VCaP (cell line): ENCODE measurements around the gene BLCAP.

Source experiments
- H3K27ac ChIP-seq: fragments of 450-650 bp; 2 replicates; pipeline ENCODE4 v1.5.1; 2017
- TF ChIP-seq, protein P1 (sequence below): fragments of 450-650 bp; conservative IDR thresholded peaks from 2 replicates; pipeline ENCODE4 v1.5.1; 2017; ENCODE audit warnings: mild to moderate bottlenecking, moderate library complexity

BLCAP gene

DNA sequence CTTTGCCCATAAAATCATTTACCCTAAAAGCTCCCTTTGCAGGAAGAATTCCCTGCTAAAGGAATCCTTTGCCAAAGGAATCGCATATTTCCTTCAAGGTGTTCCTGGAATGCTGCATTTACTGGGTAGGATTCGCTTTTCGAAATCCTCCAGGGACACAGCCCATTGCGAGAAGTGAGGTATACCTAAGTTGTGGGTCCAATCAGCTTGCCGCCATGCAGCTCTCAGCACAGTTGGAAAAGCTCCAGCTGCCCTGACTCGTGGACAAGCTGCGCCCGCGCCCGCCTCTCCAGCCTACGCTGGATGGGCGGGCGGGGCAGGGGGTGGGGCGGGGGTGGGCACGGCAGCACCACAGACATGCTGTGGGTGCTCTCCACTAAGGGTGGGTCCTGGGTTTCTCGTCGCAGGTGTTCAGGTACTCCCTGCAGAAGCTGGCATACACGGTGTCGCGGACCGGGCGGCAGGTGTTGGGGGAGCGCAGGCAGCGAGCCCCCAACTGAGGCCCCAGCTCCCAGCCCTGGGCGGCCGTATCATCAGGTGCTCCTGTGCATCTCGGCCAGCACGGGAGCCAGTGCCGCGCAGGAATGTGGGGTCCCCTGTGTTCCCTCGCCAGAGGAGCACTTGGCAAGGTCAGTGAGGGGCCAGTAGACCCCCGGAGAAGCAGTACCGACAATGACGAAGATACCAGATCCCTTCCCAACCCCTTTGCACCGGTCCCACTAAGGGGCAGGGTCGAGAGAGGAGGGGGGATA lies 5.2 kb downstream of the BLCAP start:
- TF ChIP-seq, protein P1, sequence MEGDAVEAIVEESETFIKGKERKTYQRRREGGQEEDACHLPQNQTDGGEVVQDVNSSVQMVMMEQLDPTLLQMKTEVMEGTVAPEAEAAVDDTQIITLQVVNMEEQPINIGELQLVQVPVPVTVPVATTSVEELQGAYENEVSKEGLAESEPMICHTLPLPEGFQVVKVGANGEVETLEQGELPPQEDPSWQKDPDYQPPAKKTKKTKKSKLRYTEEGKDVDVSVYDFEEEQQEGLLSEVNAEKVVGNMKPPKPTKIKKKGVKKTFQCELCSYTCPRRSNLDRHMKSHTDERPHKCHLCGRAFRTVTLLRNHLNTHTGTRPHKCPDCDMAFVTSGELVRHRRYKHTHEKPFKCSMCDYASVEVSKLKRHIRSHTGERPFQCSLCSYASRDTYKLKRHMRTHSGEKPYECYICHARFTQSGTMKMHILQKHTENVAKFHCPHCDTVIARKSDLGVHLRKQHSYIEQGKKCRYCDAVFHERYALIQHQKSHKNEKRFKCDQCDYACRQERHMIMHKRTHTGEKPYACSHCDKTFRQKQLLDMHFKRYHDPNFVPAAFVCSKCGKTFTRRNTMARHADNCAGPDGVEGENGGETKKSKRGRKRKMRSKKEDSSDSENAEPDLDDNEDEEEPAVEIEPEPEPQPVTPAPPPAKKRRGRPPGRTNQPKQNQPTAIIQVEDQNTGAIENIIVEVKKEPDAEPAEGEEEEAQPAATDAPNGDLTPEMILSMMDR: no peak
- peak overlapping the region; percentile 99; the same call in 1 of the 2 replicates for H3K27ac ChIP-seq

DNA sequence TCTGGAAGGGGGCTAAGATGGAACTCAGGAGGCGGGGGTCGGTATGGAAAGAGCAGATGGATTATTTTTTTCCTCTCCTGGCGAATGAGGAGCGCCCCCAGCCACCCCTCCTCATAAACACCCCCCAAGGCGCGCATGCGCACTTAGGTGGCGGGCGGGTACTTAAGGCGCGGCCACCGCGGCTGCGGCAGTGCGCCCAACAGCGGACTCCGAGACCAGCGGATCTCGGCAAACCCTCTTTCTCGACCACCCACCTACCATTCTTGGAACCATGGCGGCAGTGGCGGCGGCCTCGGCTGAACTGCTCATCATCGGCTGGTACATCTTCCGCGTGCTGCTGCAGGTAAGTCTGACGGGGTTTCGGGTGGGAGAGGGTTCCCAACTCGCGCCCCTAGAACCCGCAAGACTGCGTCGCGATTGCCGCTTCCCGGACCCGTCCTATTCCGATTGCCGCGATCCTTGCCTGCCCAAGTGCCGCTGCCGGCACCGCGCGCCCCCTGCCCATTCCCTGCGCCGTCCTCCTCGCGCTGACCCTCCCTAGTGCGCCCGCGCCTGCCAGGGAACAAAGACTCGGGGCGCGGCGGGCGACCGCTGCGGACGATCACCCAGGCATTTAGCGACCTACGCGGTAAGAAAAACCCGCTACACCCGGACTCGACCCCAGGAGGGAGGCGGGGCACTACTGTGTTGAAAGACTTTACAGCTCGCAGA lies 6.5 kb downstream of the BLCAP start, which contains the start of gene NNAT:
Gene NNAT (plus strand): TSS at position 190 of the 711 bp plus-strand sequence. CDS start 82 bp downstream, at position 272.
- TF ChIP-seq, protein P1: no peak
- H3K27ac ChIP-seq: peak within 1 kb of the TSS; percentile 99

DNA sequence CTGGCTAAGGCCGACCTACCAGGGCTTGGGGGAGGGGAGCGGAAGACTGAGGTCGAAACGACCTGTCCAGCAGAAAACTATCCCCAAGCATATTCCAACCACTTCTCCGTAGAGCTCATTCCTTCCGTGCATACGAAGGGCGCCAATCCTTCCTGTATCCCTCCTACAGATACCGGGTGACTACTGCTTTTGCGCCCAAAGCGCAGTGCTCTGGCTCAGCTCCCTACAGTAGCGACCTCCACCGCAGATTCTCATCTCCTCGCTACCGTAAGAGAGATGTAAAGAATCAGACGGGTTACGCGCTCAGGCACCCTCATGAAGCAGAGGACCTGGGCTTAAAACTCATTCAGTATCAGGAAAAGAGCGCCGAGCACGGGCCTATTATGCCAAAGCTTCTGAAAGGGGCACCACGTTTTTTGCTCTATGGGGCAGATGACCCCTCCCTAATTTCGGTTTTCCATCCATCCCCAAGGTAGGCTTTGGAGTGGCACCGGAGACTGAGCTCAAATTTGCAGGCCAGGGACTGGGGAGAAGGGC lies 7.2 kb downstream of the BLCAP start:
- H3K27ac ChIP-seq: peak overlapping the region; percentile 99
- TF ChIP-seq, protein P1: no peak

DNA sequence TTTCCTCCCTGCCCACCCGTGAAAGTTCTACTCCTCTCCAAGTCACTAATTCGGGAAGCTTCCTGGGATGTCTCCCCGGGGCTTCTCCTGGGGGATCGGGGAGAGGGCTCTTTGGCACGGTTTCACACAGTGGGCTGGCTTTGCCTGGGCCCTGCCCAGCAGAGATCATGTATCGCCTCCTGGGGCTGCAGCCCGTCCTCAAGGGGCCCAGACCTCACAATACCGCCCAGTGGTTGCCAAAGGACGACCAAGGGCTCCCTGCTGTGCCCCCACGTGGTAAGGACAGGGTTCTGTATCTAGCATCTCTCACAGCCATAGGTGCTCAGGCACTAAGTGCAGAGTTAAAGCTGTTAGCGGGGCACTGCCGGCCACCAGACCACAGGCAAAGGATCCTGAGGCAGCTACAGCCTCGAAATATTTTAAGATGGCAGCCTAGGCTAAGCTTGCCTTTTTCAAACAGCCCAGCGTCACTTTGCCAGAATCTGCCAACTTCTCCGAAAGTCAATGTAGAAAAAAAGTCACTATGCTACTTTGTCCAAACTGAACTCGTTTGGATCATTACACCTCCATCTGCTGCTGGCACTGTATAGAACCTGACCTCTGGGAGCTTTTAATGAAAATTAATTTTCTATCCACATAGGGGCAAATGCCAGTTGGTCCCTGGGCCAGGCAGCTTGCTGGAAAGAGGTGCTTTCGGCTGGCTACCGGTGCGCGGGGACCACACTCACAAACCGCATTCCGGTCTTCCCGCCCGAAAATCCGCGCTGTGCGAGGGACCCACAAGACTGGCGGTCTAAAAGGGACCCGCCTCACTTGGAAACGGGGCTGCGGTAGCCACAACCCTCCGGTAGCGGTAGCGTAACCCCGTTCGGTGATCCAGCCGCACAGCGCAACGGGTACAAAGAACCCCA lies 7.9 kb downstream of the BLCAP start:
- H3K27ac ChIP-seq: peak overlapping the region; percentile 99
- TF ChIP-seq, protein P1: peak; percentile 50

DNA sequence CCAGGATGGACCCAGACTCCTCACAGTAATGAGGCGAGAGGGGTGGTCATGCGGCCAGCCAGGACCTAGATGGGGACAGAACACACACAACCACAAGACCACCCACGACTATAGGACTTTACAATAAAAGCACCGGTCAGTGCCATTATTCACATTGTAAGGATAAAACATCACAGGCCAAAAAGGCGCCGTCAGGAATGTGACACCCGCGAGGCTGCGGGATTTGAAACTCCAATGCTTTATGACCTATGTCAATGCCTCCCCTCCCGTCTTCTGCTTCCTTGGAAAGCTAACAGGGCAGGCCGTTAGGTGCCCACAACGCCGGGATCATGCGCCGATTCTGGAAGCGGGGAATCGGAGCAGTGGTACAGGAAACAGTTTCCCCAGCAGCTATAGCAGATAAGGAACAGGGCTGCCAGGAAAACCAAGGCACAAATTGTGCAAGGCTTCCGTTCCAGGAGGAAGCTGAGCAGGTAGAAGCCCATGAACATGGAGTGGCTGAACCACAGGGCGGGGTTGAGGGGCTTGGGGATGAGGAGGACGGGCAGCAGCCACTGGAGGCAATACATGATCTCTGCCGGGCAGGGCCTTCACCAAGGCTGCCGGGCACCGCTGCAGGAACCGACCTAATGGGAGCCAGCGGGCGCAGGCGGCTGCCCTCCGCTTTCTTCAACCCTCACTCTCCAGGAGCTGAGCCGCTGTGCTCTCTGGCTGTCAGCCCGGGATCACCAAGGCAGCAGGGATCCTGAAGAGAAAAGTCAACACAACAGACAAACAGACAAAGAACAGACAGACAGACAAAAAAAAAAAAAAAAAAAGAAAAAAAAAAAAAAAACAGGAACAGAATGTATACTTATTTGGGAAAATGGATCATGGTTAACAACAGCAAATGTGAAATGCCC lies 8.8 kb downstream of the BLCAP start:
- H3K27ac ChIP-seq: peak overlapping the region; percentile 99
- TF ChIP-seq, protein P1: no peak

DNA sequence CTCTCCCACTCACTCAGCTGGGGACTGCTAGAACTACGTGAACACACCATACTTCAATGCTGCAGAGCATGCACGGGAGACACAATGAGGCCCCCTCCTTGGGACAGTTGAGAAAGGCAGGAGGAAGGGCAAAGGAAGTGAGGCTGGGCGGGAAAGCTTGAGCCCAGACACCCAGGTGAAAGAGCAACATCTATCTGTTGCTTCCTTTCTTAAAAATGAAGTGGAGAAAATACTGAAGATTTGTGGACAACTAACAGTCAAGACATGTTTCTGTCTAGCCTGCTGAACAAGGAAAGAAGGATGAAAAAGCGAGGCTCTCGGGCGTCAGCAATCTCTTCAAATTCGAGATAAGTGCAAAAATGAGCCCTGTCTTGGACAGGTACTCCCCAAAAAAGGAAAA lies 9.6 kb downstream of the BLCAP start:
- H3K27ac ChIP-seq: peak overlapping the region; percentile 99

More for the DNA sequence above, 9.6 kb downstream of the BLCAP start:
- TF ChIP-seq, protein P1: no peak
